B cell (primary cell): ENCODE measurements around the gene OR10Z1. TPM values are rescaled to one million over a fixed set of nuclear protein-coding genes. Genes with fewer than 3 reads are reported as not detected.

Experiments
- ATAC-seq: fragments of 200-7000 bp; cut with Tn5 transposase; one replicate; pipeline ENCODE4 v1.10.0; 2021; ENCODE audit warnings: low read depth, mild to moderate bottlenecking, moderate number of reproducible peaks, moderate library complexity
- CTCF ChIA-PET: fragments of 350-600 bp; sonication (Branson Sonifier 250); formaldehyde crosslinking; loops from one replicate; lab custom pipeline; 2021; ENCODE audit warnings: antibody characterized with exemption, inconsistent platforms; lab: Charles Lee
- POLR2A ChIA-PET: fragments of 350-600 bp; sonication (Branson Sonifier 250); formaldehyde crosslinking; loops from one replicate; lab custom pipeline; 2021; ENCODE audit warnings: antibody characterized with exemption; lab: Charles Lee
- DNase-seq: peaks from one replicate; pipeline ENCODE4 v3.0.0; 2013
- H2AFZ ChIP-seq: 2 replicates; pipeline ENCODE4 v1.6.1; 2012; ENCODE audit warnings: mild to moderate bottlenecking, low read depth, low read length; ENCODE audit not compliant: insufficient read depth, poor library complexity, severe bottlenecking
- H3K27ac ChIP-seq, 2 donors: 1 replicate in 1 of 2; 2 replicates in 1 of 2; pipeline ENCODE4 v1.5.1; 2012 to 2013; ENCODE audit warnings: low read length in 2 of 2, mild to moderate bottlenecking in 2 of 2, moderate library complexity in 1 of 2
- H3K27me3 ChIP-seq, 4 experiments: fragments of 200-600 bp in 1 of 4; sonication (generic) in 1 of 4; replicated peaks in 1 of 4; 1 replicate in 2 of 4; 2 replicates in 2 of 4; pipeline versions ENCODE4 v1.6.1 to v1.7.0; 2013 to 2016; ENCODE audit warnings: low read length in 3 of 4, mild to moderate bottlenecking in 2 of 4, mixed read lengths in 1 of 4, moderate library complexity in 1 of 4; ENCODE audit not compliant: insufficient read depth in 4 of 4, control insufficient read depth in 3 of 4; ENCODE audit errors: control extremely low read depth in 1 of 4
- H3K36me3 ChIP-seq, 2 experiments: replicated peaks in 1 of 2; 1 replicate in 1 of 2; 2 replicates in 1 of 2; pipeline versions ENCODE4 v1.6.1 to v1.7.1; 2013; ENCODE audit warnings: low read length in 1 of 2; ENCODE audit not compliant: insufficient read depth in 2 of 2, control insufficient read depth in 1 of 2; ENCODE audit errors: control extremely low read depth in 1 of 2, extremely low read depth in 1 of 2
- H3K4me1 ChIP-seq, 2 donors: fragments of 200-600 bp in 1 of 2; sonication (generic) in 1 of 2; 1 replicate in 1 of 2; 2 replicates in 1 of 2; pipeline versions ENCODE4 v1.5.1 to v1.6.1; 2013 to 2017; ENCODE audit warnings: low read length in 2 of 2; ENCODE audit not compliant: control insufficient read depth in 2 of 2, insufficient read depth in 2 of 2
- H3K4me2 ChIP-seq: replicated peaks from 2 replicates; pipeline ENCODE3; 2012; ENCODE audit warnings: mild to moderate bottlenecking, low read depth, low read length; ENCODE audit not compliant: poor library complexity, severe bottlenecking
- H3K4me3 ChIP-seq, 5 experiments: fragments of 200-600 bp in 1 of 5; sonication (generic) in 1 of 5; 1 replicate in 3 of 5; 2 replicates in 2 of 5; pipeline versions ENCODE4 v1.5.1 to v1.7.0; 2011 to 2016; ENCODE audit warnings: low read length in 4 of 5, mild to moderate bottlenecking in 4 of 5, low read depth in 2 of 5, control low read depth in 1 of 5, moderate library complexity in 1 of 5; ENCODE audit not compliant: insufficient read depth in 1 of 5; ENCODE audit errors: control extremely low read depth in 1 of 5, extremely low read depth in 1 of 5
- H3K79me2 ChIP-seq: fragments of 200-600 bp; sonication (generic); one replicate; pipeline ENCODE4 v1.6.0; 2016; ENCODE audit warnings: low read length; ENCODE audit not compliant: control insufficient read depth, insufficient read depth
- H3K9ac ChIP-seq: fragments of 200-600 bp; sonication (generic); 2 replicates; pipeline ENCODE4 v1.6.1; 2017; ENCODE audit warnings: mild to moderate bottlenecking, low read length, moderate library complexity
- H3K9me3 ChIP-seq, 3 donors: one replicate each; pipeline versions ENCODE4 v1.6.1 to v1.7.1; 2013; ENCODE audit warnings: low read length in 2 of 3; ENCODE audit not compliant: control insufficient read depth in 2 of 3, insufficient read depth in 1 of 3; ENCODE audit errors: control extremely low read depth in 1 of 3
- H4K20me1 ChIP-seq: 2 replicates; pipeline ENCODE4 v1.6.0; 2012; ENCODE audit warnings: mild to moderate bottlenecking, low read length; ENCODE audit not compliant: insufficient read depth, control insufficient read depth, poor library complexity, severe bottlenecking
- H3K27ac Mint-ChIP-seq: one replicate; pipeline ENCODE4 v1.8.0; 2021; ENCODE audit warnings: mixed read lengths
- H3K27me3 Mint-ChIP-seq: one replicate; pipeline ENCODE4 v1.8.0; 2021; ENCODE audit warnings: mixed read lengths
- H3K4me1 Mint-ChIP-seq: one replicate; pipeline ENCODE4 v1.8.0; 2021; ENCODE audit warnings: mixed read lengths
- H3K4me3 Mint-ChIP-seq: one replicate; pipeline ENCODE4 v1.8.0; 2021; ENCODE audit warnings: mixed read lengths
- H3K9me3 Mint-ChIP-seq: one replicate; pipeline ENCODE4 v1.8.0; 2022; ENCODE audit warnings: mixed read lengths; ENCODE audit not compliant: insufficient read depth
- EZH2 ChIP-seq: IDR thresholded peaks from 2 replicates; pipeline ENCODE4 v1.6.1; 2012; ENCODE audit warnings: borderline replicate concordance, low read depth, mild to moderate bottlenecking, moderate library complexity, low read length; ENCODE audit not compliant: insufficient read depth, poor library complexity, severe bottlenecking
- WGBS: methylation state at CpG from one replicate; pipeline ENCODE4 v1.1.5; 2013; ENCODE audit warnings: missing lambda C conversion rate; ENCODE audit not compliant: insufficient coverage; 5-methylcytosine and 5-hydroxymethylcytosine counted together
- intact Hi-C: fragments of 100-400 bp; cut with micrococcal nuclease; formaldehyde crosslinking; loops from one replicate; pipeline ENCODE4 v1.10.0; 2022
- polyA plus RNA-seq: library from polyadenylated mRNA; depleted of rRNA; stranded (reverse); fragments of >200 nt; gene quantifications from 2 replicates; pipeline ENCODE4 v1.2.3, GENCODE V29; 2012
- total RNA-seq, 2 donors: library from RNA; stranded (reverse); fragments of 120-200 nt in 1 of 2; gene quantifications; 1 replicate in 1 of 2; 2 replicates in 1 of 2; pipeline versions ENCODE4 v1.2.3 to v1.2.4, GENCODE V29; 2013 to 2022
- TF ChIP-seq, protein P1 (sequence below): fragments of 200-600 bp; IDR thresholded peaks from one replicate; pipeline ENCODE4 v1.8.0; 2022; ENCODE audit warnings: antibody characterized with exemption, mild to moderate bottlenecking

OR10Z1 gene
- total and polyA plus RNA-seq, 2 donors (not counting 1 experiment from before 2014, with no cell fraction given), result not detected

DNA sequence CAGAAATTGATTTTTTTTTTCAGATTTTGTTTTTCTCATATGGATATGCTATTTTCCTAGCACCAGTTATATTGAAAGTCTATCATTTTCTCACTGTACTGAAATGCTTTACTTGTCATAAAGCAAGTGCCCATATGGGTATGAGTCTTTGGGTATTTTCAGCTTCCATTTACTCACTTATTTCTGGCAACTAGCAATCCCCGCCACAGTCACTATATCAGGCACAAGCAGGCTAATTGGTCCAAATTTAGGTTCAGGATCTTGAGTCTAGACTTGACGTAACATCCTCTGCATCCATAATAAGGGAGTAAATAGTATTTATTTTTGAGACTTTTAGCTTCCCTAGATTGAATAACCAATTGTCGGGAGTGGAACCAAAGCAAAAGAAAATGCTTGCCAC, 27.5 kb upstream of the OR10Z1 start:
- TF ChIP-seq, protein P1, sequence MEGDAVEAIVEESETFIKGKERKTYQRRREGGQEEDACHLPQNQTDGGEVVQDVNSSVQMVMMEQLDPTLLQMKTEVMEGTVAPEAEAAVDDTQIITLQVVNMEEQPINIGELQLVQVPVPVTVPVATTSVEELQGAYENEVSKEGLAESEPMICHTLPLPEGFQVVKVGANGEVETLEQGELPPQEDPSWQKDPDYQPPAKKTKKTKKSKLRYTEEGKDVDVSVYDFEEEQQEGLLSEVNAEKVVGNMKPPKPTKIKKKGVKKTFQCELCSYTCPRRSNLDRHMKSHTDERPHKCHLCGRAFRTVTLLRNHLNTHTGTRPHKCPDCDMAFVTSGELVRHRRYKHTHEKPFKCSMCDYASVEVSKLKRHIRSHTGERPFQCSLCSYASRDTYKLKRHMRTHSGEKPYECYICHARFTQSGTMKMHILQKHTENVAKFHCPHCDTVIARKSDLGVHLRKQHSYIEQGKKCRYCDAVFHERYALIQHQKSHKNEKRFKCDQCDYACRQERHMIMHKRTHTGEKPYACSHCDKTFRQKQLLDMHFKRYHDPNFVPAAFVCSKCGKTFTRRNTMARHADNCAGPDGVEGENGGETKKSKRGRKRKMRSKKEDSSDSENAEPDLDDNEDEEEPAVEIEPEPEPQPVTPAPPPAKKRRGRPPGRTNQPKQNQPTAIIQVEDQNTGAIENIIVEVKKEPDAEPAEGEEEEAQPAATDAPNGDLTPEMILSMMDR, result no peak
- no peak for TF ChIP-seq EZH2
- no peak overlapping the region for H3K4me2 ChIP-seq
- ATAC-seq (no peak), DNase-seq (no peak)
- H3K27ac ChIP-seq, result no peak overlapping the region
- no peaks in the 10 kb centered on the region for H4K20me1 ChIP-seq
- no peak overlapping the region for H3K4me3 ChIP-seq
- H3K36me3 ChIP-seq, result no peaks in the 10 kb centered on the region
- Mint-ChIP-seq H3K4me3 (no peak overlapping the region), H3K4me1 (no peaks in the 10 kb centered on the region), H3K27me3 (peaks cover 13% of the 10 kb centered on the region), H3K27ac (no peak overlapping the region), H3K9me3 (no peaks in the 10 kb centered on the region)
- intact Hi-C loops, result no loop called here
- H2AFZ ChIP-seq, result no peak overlapping the region
- CTCF ChIA-PET, result no interaction called here
- 100% methylated on average over 1 of the region's 3 CpGs for WGBS
- POLR2A ChIA-PET, result no interaction called here
- H3K9me3 ChIP-seq, result no peaks in the 10 kb centered on the region
- peaks cover 0 to 3% (median 0%) of the 10 kb centered on the region in 4 experiments for H3K27me3 ChIP-seq
- H3K79me2 ChIP-seq, result no peaks in the 10 kb centered on the region
- no peaks in the 10 kb centered on the region for H3K4me1 ChIP-seq
- H3K9ac ChIP-seq, result no peak overlapping the region

DNA sequence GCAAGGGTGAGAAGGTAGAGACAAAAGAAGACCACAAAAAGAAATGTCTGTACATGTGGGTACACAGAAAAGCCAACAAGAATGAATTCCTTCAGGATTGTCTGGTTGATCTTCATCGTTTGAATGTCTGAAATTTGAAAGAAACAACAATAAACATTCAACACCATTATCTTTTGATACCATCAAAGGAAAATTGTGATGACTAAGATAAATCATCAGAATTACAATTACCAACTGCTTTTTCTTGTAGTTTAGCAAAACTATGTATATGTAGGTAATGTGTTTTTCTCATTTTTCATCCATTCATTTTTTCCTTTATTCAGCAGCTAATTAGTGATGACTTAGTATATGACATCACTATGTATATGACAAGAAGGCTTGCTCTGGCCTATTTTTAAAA, 25.3 kb upstream of the OR10Z1 start, which contains the start of gene OR10X1:
TSS of gene OR10X1 (minus strand) at position 167 of the 400 bp plus-strand sequence. CDS start at position 167, 0 bp downstream.
- DNase-seq (no peak), ATAC-seq (no peak)

More for the DNA sequence above, 25.3 kb upstream of the OR10Z1 start, which contains the start of gene OR10X1:
- Histone ChIP-seq H3K27me3 (peaks cover 0 to 3% (median under 1%) of the 10 kb centered on the region in 4 experiments), H3K4me3 (no peak within 1 kb of the TSS), H3K9ac (no peak within 1 kb of the TSS), H3K9me3 (no peaks in the 10 kb centered on the region), H3K79me2 (no peaks in the 10 kb centered on the region), H3K4me2 (no peak within 1 kb of the TSS), H3K36me3 (no peaks in the 10 kb centered on the region), H3K27ac (no peak within 1 kb of the TSS), H2AFZ (no peak within 1 kb of the TSS), H3K4me1 (no peaks in the 10 kb centered on the region), H4K20me1 (no peaks in the 10 kb centered on the region)
- Mint-ChIP-seq H3K27me3 (peaks cover 25% of the 10 kb centered on the region), H3K27ac (no peak within 1 kb of the TSS), H3K4me1 (no peaks in the 10 kb centered on the region), H3K4me3 (no peak within 1 kb of the TSS), H3K9me3 (no peaks in the 10 kb centered on the region)
- ChIA-PET POLR2A (no interaction called here), CTCF (no interaction called here)
- intact Hi-C loops, result no loop called here
- WGBS, result no CpG with 5 or more reads among the region's 1 CpG
- TF ChIP-seq, protein P1, result no peak
- no peak for TF ChIP-seq EZH2
